Neutrophil (primary cell): ENCODE measurements around the gene ASIC5.

Source experiments
- H3K27ac ChIP-seq: fragments of 200-600 bp; sonication (generic); 2 replicates; pipeline ENCODE4 v1.5.1; 2016; ENCODE audit warnings: mild to moderate bottlenecking, moderate library complexity
- H3K27me3 ChIP-seq: fragments of 200-600 bp; sonication (generic); 2 replicates; pipeline ENCODE4 v1.6.0; 2016; ENCODE audit warnings: mild to moderate bottlenecking
- H3K36me3 ChIP-seq: fragments of 200-600 bp; sonication (generic); 2 replicates; pipeline ENCODE4 v1.5.1; 2017
- H3K4me1 ChIP-seq, 2 experiments: fragments of 200-600 bp in 1 of 2; sonication (generic) in 1 of 2; 1 replicate in 1 of 2; 2 replicates in 1 of 2; pipeline versions ENCODE4 v1.5.1 to v1.6.1; 2013 to 2016; ENCODE audit warnings: low read depth in 1 of 2, low read length in 1 of 2, mild to moderate bottlenecking in 1 of 2, moderate library complexity in 1 of 2; ENCODE audit not compliant: control insufficient read depth in 1 of 2, insufficient read depth in 1 of 2
- H3K4me3 ChIP-seq, 2 experiments: fragments of 200-600 bp in 1 of 2; sonication (generic) in 1 of 2; 1 replicate in 1 of 2; 2 replicates in 1 of 2; pipeline ENCODE4 v1.5.1; 2013 to 2016; ENCODE audit warnings: low read depth in 1 of 2, low read length in 1 of 2, mild to moderate bottlenecking in 1 of 2, moderate library complexity in 1 of 2
- H3K9me3 ChIP-seq: fragments of 200-600 bp; sonication (generic); 2 replicates; pipeline ENCODE4 v1.5.1; 2016
- CTCF ChIP-seq: fragments of 200-600 bp; sonication (generic); IDR thresholded peaks from 2 replicates; pipeline ENCODE4 v1.5.1; 2016; ENCODE audit warnings: antibody characterized with exemption

The ASIC5 gene

DNA sequence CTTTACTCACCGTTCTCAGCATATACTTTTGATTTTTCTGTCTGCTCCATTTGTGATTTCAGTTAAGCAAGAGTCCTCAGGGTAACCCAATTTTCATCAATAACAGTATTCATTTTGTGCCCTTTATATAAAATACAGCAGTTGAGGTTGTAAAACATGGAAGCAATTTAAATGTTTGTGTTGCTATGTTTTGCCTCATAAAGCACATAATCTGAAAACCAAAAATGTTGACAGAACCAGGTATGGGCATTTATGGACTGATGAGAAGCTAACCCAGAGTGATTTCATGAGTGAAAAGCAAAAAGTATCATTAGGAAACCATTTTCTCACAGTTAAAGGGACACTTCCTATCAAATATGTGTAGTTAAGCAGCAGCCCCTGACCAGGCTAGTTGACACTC lies at the start of gene ASIC5:
TSS of gene ASIC5 (minus strand) at position 101 of the 400 bp plus-strand sequence. CDS start at position 50, 51 bp downstream.
- no peak for TF ChIP-seq CTCF
- Histone ChIP-seq H3K27ac (no peak within 1 kb of the TSS), H3K4me3 (no peak within 1 kb of the TSS), H3K4me1 (no peaks in the 10 kb centered on the region), H3K27me3 (no peaks in the 10 kb centered on the region), H3K36me3 (no peaks in the 10 kb centered on the region), H3K9me3 (no peaks in the 10 kb centered on the region)

GRCh38 chr4:155914782-155915181 lies 48.7 kb upstream of the ASIC5 start:
- Histone ChIP-seq H3K36me3 (no peaks in the 10 kb centered on the region), H3K4me1 (no peaks in the 10 kb centered on the region), H3K4me3 (no peak overlapping the region), H3K27ac (no peak overlapping the region), H3K27me3 (no peaks in the 10 kb centered on the region), H3K9me3 (no peaks in the 10 kb centered on the region)
- no peak for TF ChIP-seq CTCF

- Histone ChIP-seq H3K36me3 (no peaks in the 10 kb centered on the region), H3K9me3 (no peaks in the 10 kb centered on the region), H3K27me3 (no peaks in the 10 kb centered on the region), H3K4me3 (no peak overlapping the region), H3K27ac (no peak overlapping the region), H3K4me1 (no peaks in the 10 kb centered on the region)
- TF ChIP-seq CTCF: no peak
Measured at GRCh38 chr4:155911905-155912304, 45.8 kb upstream of the ASIC5 start.

DNA sequence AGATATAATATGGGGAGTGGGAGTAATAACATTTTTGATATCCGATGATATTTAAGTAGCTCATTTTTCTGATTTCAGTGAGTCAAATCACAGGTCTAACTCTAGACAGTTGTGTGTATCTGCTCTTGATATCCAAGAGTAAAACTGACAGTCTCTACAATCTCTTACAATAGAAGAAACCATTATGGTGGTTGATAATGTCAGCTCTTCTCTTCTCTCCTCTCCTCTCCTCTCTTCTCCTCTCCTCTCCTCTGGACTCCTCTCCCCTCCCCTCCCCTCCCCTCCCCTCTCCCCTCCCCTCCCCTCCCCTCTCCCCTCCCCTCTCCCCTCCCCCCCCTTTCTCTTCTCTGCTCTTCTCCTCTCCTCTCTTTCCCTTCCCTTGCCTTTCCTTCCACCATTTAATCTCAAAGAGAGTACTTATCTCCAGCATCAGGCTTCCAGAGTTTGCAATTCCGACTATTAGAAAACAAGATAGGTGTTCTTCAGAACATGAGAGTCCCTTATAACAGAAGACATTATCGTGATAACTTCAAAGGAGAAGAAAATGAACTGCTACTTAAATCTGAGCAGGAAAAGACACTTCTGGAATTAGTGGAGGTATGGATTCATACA lies 43.6 kb upstream of the ASIC5 start:
- no peak overlapping the region for H3K4me3 ChIP-seq
- no peak for TF ChIP-seq CTCF
- no peaks in the 10 kb centered on the region for H3K9me3 ChIP-seq
- H3K27me3 ChIP-seq: no peaks in the 10 kb centered on the region
- no peaks in the 10 kb centered on the region for H3K36me3 ChIP-seq
- no peaks in the 10 kb centered on the region for H3K4me1 ChIP-seq
- no peak overlapping the region for H3K27ac ChIP-seq

- TF ChIP-seq CTCF: no peak
- no peaks in the 10 kb centered on the region for H3K9me3 ChIP-seq
- no peaks in the 10 kb centered on the region for H3K4me1 ChIP-seq
- H3K36me3 ChIP-seq: no peaks in the 10 kb centered on the region
- H3K27me3 ChIP-seq: no peaks in the 10 kb centered on the region
- H3K27ac ChIP-seq: no peak overlapping the region
- H3K4me3 ChIP-seq: no peak overlapping the region
Measured at GRCh38 chr4:155908187-155909139, 42.4 kb upstream of the ASIC5 start.
